Measurements from ENCODE around the gene VWA3B.
"Not testable (repeated sequence)": the region's sequence is repeated elsewhere in the genome, so short reads cannot be mapped to it uniquely, and the experiment has no call there.

VWA3B gene, protein sequence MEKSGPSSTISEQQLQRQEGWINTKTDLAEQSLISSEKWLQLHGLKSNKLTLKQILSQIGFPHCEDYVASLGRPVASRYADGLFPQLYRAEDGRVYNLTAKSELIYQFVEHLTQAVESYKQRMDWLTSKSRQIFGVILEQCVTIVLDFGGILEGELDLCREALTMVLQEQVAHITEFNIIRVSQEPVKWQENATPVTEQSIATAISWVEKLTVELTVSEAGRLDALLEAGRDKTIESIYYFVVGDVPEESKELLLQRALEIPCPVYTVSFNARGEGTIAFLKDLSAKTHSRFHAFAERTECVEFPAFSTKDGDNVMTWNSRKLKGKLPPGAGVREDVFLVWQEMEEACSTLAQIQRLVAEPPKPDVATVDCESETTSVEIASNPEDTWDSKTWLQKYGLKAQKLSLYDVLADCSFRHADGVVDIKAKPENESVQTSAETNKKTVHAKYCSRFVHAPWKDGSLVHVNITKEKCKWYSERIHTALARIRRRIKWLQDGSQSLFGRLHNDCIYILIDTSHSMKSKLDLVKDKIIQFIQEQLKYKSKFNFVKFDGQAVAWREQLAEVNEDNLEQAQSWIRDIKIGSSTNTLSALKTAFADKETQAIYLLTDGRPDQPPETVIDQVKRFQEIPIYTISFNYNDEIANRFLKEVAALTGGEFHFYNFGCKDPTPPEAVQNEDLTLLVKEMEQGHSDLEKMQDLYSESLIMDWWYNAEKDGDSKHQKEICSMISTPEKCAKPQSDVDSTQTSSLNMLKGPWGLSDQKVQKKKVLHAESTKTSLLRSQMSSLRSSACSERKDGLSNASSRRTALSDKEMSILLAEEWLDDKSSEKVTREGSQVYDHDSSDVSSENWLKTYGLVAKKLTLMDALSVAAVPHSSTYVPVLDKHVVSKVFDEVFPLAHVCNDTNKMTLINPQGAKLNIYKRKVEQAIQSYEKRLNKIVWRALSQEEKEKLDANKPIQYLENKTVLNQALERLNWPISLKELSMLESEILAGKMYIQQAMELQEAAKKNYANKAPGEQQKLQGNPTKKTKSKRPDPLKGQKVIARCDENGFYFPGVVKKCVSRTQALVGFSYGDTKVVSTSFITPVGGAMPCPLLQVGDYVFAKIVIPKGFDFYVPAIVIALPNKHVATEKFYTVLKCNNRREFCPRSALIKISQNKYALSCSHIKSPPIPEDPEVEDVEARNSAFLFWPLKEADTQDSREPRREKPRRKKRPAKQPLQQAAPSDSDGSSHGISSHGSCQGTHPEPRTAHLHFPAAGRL (N-terminal part only)

GRCh38 chr2:98086491-98087446 lies at the start of gene VWA3B:
TSS of gene VWA3B (plus strand) at chr2:98087167. CDS start at chr2:98093093, 5,926 bp downstream.
- DNase-seq (ENCODE audit: insufficient read length, low spot score), result peak; percentile 69
- peak; percentile 93 for FAIRE-seq

DNA sequence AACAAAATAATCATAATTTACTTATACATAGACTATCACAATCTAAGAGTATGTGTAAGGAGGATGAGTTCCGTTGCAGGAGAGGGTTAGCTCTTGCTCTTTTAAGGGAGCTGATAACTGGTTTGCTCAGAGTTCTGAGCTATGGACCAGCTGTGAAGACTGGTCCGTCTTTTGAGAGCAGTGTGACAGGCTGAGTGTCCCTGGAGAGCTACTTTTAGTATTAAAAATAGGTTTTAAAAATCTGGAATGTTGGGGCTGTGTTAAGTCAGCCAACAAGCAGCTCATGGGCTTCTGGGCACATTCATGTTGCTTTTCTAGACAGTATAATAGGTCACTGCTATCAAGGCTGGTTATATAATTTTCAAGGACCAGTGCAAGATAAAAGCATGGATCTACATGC lies 49.8 kb upstream of the VWA3B start:
- no peak for DNase-seq (ENCODE audit: insufficient read length, low spot score)
- FAIRE-seq, result no peak

DNA sequence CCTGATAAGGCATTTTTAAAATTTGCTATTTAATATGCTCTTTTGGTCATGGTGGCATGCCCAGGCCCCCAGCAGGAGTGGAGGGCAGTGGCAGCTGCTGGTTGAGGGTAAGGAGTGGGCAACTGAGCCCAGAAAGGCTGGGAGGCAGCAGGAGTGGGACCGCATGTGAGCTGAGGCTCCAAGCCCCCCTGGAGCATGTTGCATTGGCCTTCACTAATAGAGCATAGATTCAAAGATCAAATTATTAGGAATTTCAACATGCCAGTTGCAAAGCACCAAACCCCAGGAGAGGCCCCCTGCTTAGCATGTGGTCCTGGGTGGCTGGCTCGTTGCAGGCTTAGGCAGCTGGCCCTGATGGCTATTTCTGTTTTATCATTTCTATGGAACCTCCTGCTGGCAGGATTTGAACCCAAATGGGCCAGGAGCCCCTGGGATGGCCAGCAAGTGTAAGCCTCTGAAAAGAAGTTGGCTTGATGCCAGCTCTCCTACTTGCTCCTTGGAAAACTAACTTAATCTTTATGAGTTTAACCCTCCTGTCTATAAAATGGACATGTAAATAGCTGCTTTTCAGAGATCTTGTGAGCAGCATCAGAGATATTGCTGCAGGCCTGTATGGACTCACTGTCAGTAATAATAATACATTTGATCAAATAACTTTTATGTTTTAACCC lies 49.2 kb upstream of the VWA3B start:
- FAIRE-seq, result no peak

GRCh38 chr2:98039085-98039756 lies 47.7 kb upstream of the VWA3B start:
- DNase-seq (ENCODE audit: insufficient read length, low spot score) (no peak), FAIRE-seq (no peak)

More for the DNA sequence above, 49.2 kb upstream of the VWA3B start:
- DNase-seq (ENCODE audit: insufficient read length, low spot score), result no peak

DNA sequence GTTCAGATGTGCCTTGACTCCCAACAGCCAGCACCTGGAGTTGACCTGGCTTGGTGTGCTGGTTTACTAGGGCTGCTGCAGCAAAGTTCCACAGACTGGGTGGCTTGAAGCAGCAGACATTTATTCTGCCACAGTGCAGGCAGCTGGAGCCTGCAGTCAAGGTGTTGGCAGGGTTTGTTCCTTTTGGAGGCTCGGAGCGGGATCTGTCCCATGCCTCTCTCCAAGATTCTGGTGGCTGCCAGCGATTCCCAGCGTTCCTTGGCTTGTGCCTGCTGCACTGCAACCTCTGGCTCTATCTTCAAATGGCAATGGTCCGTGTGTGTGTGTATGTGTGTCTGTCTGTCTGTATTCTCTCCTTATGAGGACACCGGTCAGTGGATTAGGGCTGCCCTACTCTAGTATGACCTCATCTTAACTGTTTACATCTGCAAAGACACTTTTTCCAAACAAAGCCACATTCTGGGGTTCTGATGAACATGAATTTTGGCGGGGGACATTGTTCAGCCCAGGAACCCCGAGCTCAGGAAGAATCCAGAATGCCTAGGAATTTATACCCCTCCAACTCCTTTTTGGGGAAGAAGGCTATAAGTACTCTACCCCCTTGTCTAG lies 46.5 kb upstream of the VWA3B start:
- peak; percentile 26 for FAIRE-seq
- DNase-seq (ENCODE audit: insufficient read length, low spot score), result no peak

GRCh38 chr2:98043101-98043500 lies 43.9 kb upstream of the VWA3B start:
- FAIRE-seq (no peak), DNase-seq (ENCODE audit: insufficient read length, low spot score) (no peak)

GRCh38 chr2:98044730-98045129 lies 42.2 kb upstream of the VWA3B start:
- FAIRE-seq; DNase-seq (ENCODE audit: insufficient read length, low spot score): not testable (repeated sequence)

DNA sequence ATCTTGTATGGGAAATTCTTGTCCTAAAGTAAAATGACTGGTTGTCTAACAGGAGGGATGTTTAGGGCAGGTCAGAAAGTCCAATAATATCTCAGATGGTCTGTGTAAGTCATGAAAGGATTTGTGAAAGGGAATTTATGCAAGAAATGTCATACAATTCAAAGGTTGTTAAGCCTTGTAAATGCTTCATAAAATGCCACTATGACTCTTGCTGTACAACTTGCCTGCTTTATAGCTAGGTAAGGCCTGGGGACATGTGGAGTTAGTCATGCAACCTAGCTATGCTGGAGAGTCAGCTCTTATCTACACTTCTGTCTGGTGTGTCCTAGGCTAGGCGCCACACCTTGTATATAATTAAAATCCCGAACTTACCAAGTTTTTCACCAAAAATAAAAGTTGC lies 36.9 kb upstream of the VWA3B start:
- no peak for FAIRE-seq

DNA sequence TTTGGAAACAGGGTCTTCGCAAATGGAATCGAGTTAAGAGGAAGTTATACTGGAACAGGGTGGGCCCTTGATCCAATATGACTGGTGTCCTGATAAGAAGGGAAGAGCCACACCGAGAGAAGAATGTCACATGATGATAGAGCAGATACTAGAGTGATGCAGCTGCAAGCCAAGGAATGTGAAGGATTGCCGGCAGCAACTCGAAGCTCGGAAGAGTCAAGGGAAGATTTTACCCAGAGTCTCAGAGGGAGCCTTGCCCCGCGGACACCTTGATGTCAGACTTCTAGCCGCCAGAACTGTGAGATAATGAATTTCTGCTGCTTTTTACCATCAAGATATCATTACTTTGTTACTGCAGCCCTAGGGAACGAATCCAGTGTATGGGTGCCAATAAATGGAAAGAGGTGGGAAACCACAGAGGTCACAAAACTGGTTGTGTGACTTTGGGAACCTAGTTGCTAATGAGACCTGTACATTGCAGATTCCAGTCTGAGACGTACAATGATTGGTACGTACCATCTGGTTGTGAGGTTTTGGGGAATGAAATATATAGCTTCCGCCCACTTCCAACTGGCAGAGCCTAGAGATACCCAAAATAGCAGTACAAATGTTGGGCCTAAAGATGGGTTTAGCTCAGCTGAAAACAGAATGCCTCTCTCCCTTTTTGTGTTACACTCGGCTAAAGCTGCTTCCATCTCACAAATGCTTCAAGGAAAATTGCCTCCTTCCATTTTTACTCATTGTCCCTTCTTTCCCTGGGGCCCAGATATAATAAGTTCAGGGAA lies 28.6 kb upstream of the VWA3B start:
- FAIRE-seq, result peak; percentile 84

More for the DNA sequence above, 36.9 kb upstream of the VWA3B start:
- DNase-seq (ENCODE audit: insufficient read length, low spot score), result no peak

DNA sequence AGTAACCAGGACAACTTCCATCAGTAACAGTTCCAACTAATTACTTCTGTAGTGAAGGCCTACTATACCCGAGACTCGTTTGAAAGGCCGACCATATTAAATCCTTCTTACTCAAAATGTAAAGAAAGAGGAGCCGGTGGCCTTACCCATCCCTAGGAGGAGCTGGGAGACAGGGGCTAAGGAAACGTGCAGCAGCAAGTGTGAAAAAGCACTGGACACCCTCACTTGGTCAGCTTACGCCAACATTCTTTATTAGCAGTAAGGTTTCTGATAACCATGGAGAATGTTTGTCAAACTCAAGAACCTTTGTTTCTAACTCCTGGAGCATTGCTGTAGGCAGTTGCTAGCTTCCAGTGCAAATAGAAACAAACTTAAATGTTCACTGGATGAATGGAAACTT lies 26.7 kb upstream of the VWA3B start:
- DNase-seq (ENCODE audit: insufficient read length, low spot score) (no peak), FAIRE-seq (no peak)

More for the DNA sequence above, 28.6 kb upstream of the VWA3B start:
- DNase-seq (ENCODE audit: insufficient read length, low spot score), result no peak

GRCh38 chr2:98063291-98063854 lies 23.6 kb upstream of the VWA3B start:
- DNase-seq (ENCODE audit: insufficient read length, low spot score) (no peak), FAIRE-seq (no peak)

- DNase-seq (ENCODE audit: insufficient read length, low spot score) (no peak), FAIRE-seq (no peak)
Measured at GRCh38 chr2:98065808-98066207, 21.2 kb upstream of the VWA3B start.

DNA sequence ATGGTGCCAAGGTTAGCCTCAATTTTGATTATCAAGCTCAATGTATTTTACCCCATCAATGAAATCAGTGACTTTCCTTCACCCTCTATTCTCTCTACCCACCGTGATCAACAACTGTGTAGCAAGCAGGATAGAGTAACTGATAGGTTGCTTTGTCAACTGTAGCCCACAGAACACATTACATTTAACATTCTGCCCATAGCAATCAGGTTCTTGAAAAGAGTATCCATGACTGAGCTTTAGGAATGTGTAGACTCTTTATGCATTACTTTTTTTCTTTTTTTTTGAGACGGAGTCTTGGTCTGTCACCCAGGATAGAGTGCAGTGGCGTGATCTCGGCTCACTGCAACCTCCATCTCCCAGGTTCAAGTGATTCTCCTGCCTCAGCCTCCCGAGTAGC lies 19.8 kb upstream of the VWA3B start:
- FAIRE-seq (no peak), DNase-seq (ENCODE audit: insufficient read length, low spot score) (no peak)

GRCh38 chr2:98070081-98070480 lies 16.9 kb upstream of the VWA3B start:
- no peak for DNase-seq (ENCODE audit: insufficient read length, low spot score)
- FAIRE-seq, result no peak

DNA sequence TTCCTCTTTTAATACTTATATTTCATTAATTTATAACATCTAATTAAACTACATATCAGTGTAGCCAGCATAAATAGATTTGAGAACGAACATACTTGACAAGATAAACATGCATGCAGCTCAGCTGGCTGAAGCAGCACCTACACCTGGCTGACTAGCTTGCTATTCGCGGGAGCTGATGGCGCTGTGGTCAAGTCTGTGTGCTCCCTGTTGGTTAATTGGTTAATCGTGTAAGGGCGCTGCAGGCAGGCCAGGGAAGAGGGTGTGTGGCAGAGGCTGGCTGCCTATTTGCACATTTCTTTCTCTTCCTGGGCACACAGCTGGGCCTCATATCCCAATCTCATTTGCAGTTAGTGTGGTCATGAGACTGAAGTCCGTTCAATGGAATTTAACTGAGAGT lies 14.5 kb upstream of the VWA3B start:
- DNase-seq (ENCODE audit: insufficient read length, low spot score) (no peak), FAIRE-seq (peak; percentile 71)

DNA sequence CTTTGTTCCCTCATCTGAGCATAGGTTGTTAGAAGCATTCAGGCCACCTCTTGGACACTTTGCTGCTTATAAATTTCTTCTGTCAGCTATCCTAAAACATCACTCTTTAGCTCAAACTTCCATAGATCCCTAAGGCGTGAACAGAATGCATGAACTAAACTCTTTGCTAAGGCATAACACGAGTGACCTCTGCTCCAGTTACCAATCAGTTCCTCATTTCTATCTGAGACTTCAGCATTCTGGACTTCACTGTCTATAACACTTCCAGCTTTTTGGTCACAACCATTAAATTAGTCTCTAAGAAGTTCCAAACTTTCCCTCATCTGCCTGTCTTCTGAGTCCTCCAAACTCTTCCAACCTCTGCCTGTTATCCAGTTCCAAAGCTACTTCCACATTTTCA lies 8.3 kb upstream of the VWA3B start:
- no peak for FAIRE-seq
- DNase-seq (ENCODE audit: insufficient read length, low spot score), result no peak

All from HTR-8/SVneo (cell line).